HEK293 (cell line): ENCODE results near the gene RAE1.
A peak's percentile ranks its signal among the peaks of the same experiment; 100 is the strongest.

ENCODE experiments used
- CTCF ChIA-PET: fragments of 350-600 bp; formaldehyde crosslinking; extraction: SDS; loops from one replicate; lab custom pipeline; 2021; ENCODE audit warnings: antibody characterized with exemption; lab: Yijun Ruan, JAX
- POLR2A ChIA-PET: fragments of 300-600 bp; formaldehyde crosslinking; extraction: SDS; loops from one replicate; lab custom pipeline; 2020; ENCODE audit warnings: antibody characterized with exemption, inconsistent platforms; lab: Yijun Ruan, JAX
- H3K27ac ChIP-seq: fragments of 200-500 bp; sonication (Bioruptor generic); 2 replicates; pipeline ENCODE4 v1.5.1; 2014; ENCODE audit warnings: low read depth, low read length, control low read depth, inconsistent platforms; ENCODE audit errors: extremely low read depth
- H3K36me3 ChIP-seq, 2 experiments: fragments of 200-500 bp in 1 of 2; sonication (Bioruptor generic) in 1 of 2; 1 replicate in 1 of 2; 2 replicates in 1 of 2; pipeline ENCODE4 v1.5.1; 2014 to 2017; ENCODE audit warnings: inconsistent platforms in 2 of 2, low read length in 2 of 2; ENCODE audit not compliant: control insufficient read depth in 2 of 2, insufficient read depth in 1 of 2
- H3K4me1 ChIP-seq: fragments of 200-500 bp; sonication (Bioruptor generic); 2 replicates; pipeline ENCODE4 v1.5.1; 2014; ENCODE audit warnings: mild to moderate bottlenecking, low read length, inconsistent platforms; ENCODE audit not compliant: control insufficient read depth, insufficient read depth
- H3K4me3 ChIP-seq: 2 replicates; pipeline ENCODE4 v1.5.1; 2011; ENCODE audit warnings: low read depth, mild to moderate bottlenecking, control low read depth, low read length, moderate library complexity
- H3K9me3 ChIP-seq: fragments of 200-500 bp; sonication (Bioruptor generic); 2 replicates; pipeline ENCODE4 v1.5.1; 2014; ENCODE audit warnings: low read depth, low read length, inconsistent platforms; ENCODE audit not compliant: control insufficient read depth, insufficient read depth
- AEBP2 ChIP-seq: fragments of 450-650 bp; formaldehyde crosslinking; IDR thresholded peaks from 2 replicates; pipeline ENCODE4 v1.5.1; 2016; ENCODE audit warnings: missing biosample characterization, missing genetic modification characterization, borderline replicate concordance
- BCL11A ChIP-seq: fragments of 450-650 bp; formaldehyde crosslinking; IDR thresholded peaks from 2 replicates; pipeline ENCODE4 v1.5.1; 2016; ENCODE audit warnings: low read depth, missing biosample characterization, missing genetic modification characterization
- EGR2 ChIP-seq: fragments of 450-650 bp; formaldehyde crosslinking; IDR thresholded peaks from 2 replicates; pipeline ENCODE4 v1.5.1; 2016; ENCODE audit warnings: low read depth, missing biosample characterization, missing genetic modification characterization
- INSM2 ChIP-seq: fragments of 450-650 bp; formaldehyde crosslinking; IDR thresholded peaks from 2 replicates; pipeline ENCODE4 v1.5.1; 2016; ENCODE audit warnings: missing biosample characterization, missing genetic modification characterization
- KLF7 ChIP-seq: fragments of 450-650 bp; formaldehyde crosslinking; IDR thresholded peaks from 2 replicates; pipeline ENCODE4 v1.5.1; 2016; ENCODE audit warnings: missing biosample characterization, missing genetic modification characterization, borderline replicate concordance
- KLF8 ChIP-seq: fragments of 450-650 bp; formaldehyde crosslinking; IDR thresholded peaks from 2 replicates; pipeline ENCODE4 v1.5.1; 2016; ENCODE audit warnings: missing biosample characterization, missing genetic modification characterization
- KLF9 ChIP-seq: fragments of 450-650 bp; formaldehyde crosslinking; IDR thresholded peaks from 2 replicates; pipeline ENCODE4 v1.5.1; 2016; ENCODE audit warnings: missing biosample characterization, missing genetic modification characterization, low read depth
- PRDM10 ChIP-seq: fragments of 450-650 bp; formaldehyde crosslinking; IDR thresholded peaks from 2 replicates; pipeline ENCODE4 v1.5.1; 2016; ENCODE audit warnings: missing biosample characterization, missing genetic modification characterization
- RBAK ChIP-seq: fragments of 450-650 bp; formaldehyde crosslinking; IDR thresholded peaks from 2 replicates; pipeline ENCODE4 v1.5.1; 2016; ENCODE audit warnings: missing biosample characterization, missing genetic modification characterization
- SP3 ChIP-seq: fragments of 450-650 bp; formaldehyde crosslinking; IDR thresholded peaks from 2 replicates; pipeline ENCODE4 v1.5.1; 2016; ENCODE audit warnings: missing biosample characterization, missing genetic modification characterization
- ZBTB26 ChIP-seq: fragments of 450-650 bp; formaldehyde crosslinking; optimal IDR thresholded peaks from 2 replicates; pipeline ENCODE3; 2016; ENCODE audit warnings: missing biosample characterization, mild to moderate bottlenecking, missing genetic modification characterization
- ZBTB8A ChIP-seq: fragments of 450-650 bp; formaldehyde crosslinking; IDR thresholded peaks from 2 replicates; pipeline ENCODE4 v1.5.1; 2016; ENCODE audit warnings: missing biosample characterization, missing genetic modification characterization
- ZNF202 ChIP-seq: fragments of 450-650 bp; formaldehyde crosslinking; IDR thresholded peaks from 2 replicates; pipeline ENCODE4 v1.5.1; 2016; ENCODE audit warnings: missing biosample characterization, missing genetic modification characterization, borderline replicate concordance
- ZNF221 ChIP-seq: fragments of 450-650 bp; formaldehyde crosslinking; IDR thresholded peaks from 2 replicates; pipeline ENCODE4 v1.5.1; 2017; ENCODE audit warnings: missing biosample characterization, missing genetic modification characterization, borderline replicate concordance
- ZNF473 ChIP-seq: fragments of 450-650 bp; formaldehyde crosslinking; IDR thresholded peaks from 2 replicates; pipeline ENCODE4 v1.5.1; 2017; ENCODE audit warnings: missing biosample characterization, missing genetic modification characterization
- ZNF521 ChIP-seq: fragments of 450-650 bp; formaldehyde crosslinking; IDR thresholded peaks from 2 replicates; pipeline ENCODE4 v1.5.1; 2017; ENCODE audit warnings: missing biosample characterization, mild to moderate bottlenecking, missing genetic modification characterization
- TF ChIP-seq, protein P1 (sequence below): fragments of 450-650 bp; formaldehyde crosslinking; IDR thresholded peaks from 2 replicates; pipeline ENCODE4 v1.5.1; 2016; ENCODE audit warnings: missing biosample characterization, missing genetic modification characterization
- TF ChIP-seq, protein P2 (sequence below): fragments of 450-650 bp; IDR thresholded peaks from 2 replicates; pipeline ENCODE4 v1.5.1; 2018; ENCODE audit warnings: missing biosample characterization, mild to moderate bottlenecking, missing genetic modification characterization
- TF ChIP-seq, protein P3 (sequence below): fragments of 450-650 bp; formaldehyde crosslinking; IDR thresholded peaks from 2 replicates; pipeline ENCODE4 v1.5.1; 2016; ENCODE audit warnings: missing biosample characterization, missing genetic modification characterization

Gene RAE1

GRCh38 chr20:57389695-57390603 is 38.9 kb downstream of the RAE1 start (continued):
- TF ChIP-seq PRDM10 (tag by site-specific recombination) (no peak), AEBP2 (tag by site-specific recombination) (no peak), INSM2 (tag by site-specific recombination) (no peak), ZNF473 (tag by site-specific recombination) (no peak), BCL11A (tag by site-specific recombination) (peak; percentile 57; the same call in 1 of the 2 replicates), EGR2 (tag by site-specific recombination) (peak; percentile 69), ZNF221 (no peak), ZNF521 (no peak)
- TF ChIP-seq, protein P1, sequence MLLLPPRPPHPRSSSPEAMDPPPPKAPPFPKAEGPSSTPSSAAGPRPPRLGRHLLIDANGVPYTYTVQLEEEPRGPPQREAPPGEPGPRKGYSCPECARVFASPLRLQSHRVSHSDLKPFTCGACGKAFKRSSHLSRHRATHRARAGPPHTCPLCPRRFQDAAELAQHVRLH (tag by site-specific recombination), result no peak
- TF ChIP-seq, protein P2, sequence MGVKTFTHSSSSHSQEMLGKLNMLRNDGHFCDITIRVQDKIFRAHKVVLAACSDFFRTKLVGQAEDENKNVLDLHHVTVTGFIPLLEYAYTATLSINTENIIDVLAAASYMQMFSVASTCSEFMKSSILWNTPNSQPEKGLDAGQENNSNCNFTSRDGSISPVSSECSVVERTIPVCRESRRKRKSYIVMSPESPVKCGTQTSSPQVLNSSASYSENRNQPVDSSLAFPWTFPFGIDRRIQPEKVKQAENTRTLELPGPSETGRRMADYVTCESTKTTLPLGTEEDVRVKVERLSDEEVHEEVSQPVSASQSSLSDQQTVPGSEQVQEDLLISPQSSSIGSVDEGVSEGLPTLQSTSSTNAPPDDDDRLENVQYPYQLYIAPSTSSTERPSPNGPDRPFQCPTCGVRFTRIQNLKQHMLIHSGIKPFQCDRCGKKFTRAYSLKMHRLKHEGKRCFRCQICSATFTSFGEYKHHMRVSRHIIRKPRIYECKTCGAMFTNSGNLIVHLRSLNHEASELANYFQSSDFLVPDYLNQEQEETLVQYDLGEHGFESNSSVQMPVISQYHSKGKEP, result no peak
- TF ChIP-seq, all 188 proteins: peak for 12

GRCh38 chr20:57390604-57391438 is 39.8 kb downstream of the RAE1 start, which contains the start of gene RBM38:
TSS of gene RBM38 (plus strand) at chr20:57391396. CDS start at chr20:57391582, 186 bp downstream.
- Histone ChIP-seq H3K36me3 (peaks cover 0 to 35% of the 10 kb centered on the region in 2 experiments; a peak in 1 of 3 replicates), H3K27ac (peak within 1 kb of the TSS; percentile 74; the same call in 1 of the 2 replicates)
- POLR2A ChIA-PET, result interaction anchor here (1.0 to 1.2 kb wide), 3 partner anchors 11 to 45 kb away, joined by 3 to 4 read pairs (median 4); no protein-coding TSS in a partner anchor
- TF ChIP-seq RBAK (tag by site-specific recombination) (no peak), KLF9 (tag by site-specific recombination) (peak; percentile 41; the same call in 1 of the 2 replicates), KLF8 (tag by site-specific recombination) (peak; percentile 78; the same call in 1 of the 2 replicates), KLF7 (tag by site-specific recombination) (peak; percentile 58; the same call in 1 of the 2 replicates), ZBTB26 (tag by site-specific recombination) (peak; percentile 63), EGR2 (tag by site-specific recombination) (peak; percentile 37; the same call in 1 of the 2 replicates), ZNF202 (tag by site-specific recombination) (0 out of 2 replicates have a peak, but pooled peaks have one; percentile 14), SP3 (tag by site-specific recombination) (peak; percentile 42), ZBTB8A (tag by site-specific recombination) (peak; percentile 90)
- TF ChIP-seq, protein P3, sequence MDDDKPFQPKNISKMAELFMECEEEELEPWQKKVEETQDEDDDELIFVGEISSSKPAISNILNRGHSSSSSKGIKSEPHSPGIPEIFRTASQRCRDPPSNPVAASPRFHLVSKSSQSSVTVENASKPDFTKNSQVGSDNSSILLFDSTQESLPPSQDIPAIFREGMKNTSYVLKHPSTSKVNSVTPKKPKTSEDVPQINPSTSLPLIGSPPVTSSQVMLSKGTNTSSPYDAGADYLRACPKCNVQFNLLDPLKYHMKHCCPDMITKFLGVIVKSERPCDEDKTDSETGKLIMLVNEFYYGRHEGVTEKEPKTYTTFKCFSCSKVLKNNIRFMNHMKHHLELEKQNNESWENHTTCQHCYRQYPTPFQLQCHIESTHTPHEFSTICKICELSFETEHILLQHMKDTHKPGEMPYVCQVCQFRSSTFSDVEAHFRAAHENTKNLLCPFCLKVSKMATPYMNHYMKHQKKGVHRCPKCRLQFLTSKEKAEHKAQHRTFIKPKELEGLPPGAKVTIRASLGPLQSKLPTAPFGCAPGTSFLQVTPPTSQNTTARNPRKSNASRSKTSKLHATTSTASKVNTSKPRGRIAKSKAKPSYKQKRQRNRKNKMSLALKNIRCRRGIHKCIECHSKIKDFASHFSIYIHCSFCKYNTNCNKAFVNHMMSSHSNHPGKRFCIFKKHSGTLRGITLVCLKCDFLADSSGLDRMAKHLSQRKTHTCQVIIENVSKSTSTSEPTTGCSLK (tag by site-specific recombination), result no peak

More at GRCh38 chr20:57390604-57391438, 39.8 kb downstream of the RAE1 start, which contains the start of gene RBM38:
- H3K9me3 ChIP-seq, result no peaks in the 10 kb centered on the region
- CTCF ChIA-PET, result interaction anchor here (0.9 to 1.5 kb wide), 2 partner anchors 9 to 108 kb away, joined by 5 to 7 read pairs; no protein-coding TSS in a partner anchor
- H3K4me3 ChIP-seq, result peak within 1 kb of the TSS; percentile 73
- no peaks in the 10 kb centered on the region; the same call in 1 of the 2 replicates for H3K4me1 ChIP-seq
